ENCODE data around the gene CDV3. TPM values are rescaled to one million over a fixed set of nuclear protein-coding genes. Genes with fewer than 3 reads are reported as not detected.

The CDV3 gene
- total and polyA plus RNA-seq, 9 of the 15 experiments (the other 6 are each of a cell fraction or from before 2014, with no cell fraction given): 72.3 to 273 (median 116) TPM

DNA sequence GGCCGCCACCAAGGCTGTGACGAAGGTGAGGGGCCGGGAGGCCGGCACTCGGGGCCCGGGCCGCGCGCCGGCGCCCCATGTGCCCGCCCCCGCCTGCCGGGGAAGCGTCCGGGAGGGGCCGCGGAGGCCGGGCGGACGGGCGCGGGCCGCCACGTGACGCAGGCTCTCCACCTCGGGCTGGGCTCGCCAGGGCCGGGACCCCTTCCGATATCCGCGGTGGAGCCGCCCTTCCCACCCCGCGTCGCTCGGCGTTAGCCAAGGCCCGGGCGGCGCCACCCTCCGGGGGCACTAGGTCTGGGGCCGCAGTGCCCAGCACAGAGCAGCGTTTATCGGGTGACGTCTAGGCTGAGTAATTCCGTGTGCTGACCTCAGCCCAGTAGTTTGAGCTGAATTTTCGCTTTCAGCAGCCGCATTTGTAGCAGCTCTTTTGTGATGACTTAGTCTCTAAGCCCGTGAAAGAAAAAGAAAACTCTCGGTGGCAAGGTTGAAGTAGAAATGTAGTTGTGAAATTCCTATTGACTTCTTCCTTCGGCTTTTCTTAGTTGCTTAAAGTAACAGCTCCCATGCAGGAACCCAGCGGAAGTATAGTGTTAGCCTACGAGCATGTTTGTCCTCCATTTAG, 885 bp downstream of the CDV3 start (continued):
- peak; percentile 54; the same call in 1 of the 2 replicates for TF ChIP-seq JUND (IDR thresholded peaks at IDR 0.05; ENCODE audit: borderline replicate concordance, low read depth, low read length)
- no peak; the same call in 1 of the 3 replicates for TF ChIP-seq JUND (tag; IDR thresholded peaks at IDR 0.05; ENCODE audit: borderline replicate concordance, low read depth, low read length)
- TF ChIP-seq, protein P1, sequence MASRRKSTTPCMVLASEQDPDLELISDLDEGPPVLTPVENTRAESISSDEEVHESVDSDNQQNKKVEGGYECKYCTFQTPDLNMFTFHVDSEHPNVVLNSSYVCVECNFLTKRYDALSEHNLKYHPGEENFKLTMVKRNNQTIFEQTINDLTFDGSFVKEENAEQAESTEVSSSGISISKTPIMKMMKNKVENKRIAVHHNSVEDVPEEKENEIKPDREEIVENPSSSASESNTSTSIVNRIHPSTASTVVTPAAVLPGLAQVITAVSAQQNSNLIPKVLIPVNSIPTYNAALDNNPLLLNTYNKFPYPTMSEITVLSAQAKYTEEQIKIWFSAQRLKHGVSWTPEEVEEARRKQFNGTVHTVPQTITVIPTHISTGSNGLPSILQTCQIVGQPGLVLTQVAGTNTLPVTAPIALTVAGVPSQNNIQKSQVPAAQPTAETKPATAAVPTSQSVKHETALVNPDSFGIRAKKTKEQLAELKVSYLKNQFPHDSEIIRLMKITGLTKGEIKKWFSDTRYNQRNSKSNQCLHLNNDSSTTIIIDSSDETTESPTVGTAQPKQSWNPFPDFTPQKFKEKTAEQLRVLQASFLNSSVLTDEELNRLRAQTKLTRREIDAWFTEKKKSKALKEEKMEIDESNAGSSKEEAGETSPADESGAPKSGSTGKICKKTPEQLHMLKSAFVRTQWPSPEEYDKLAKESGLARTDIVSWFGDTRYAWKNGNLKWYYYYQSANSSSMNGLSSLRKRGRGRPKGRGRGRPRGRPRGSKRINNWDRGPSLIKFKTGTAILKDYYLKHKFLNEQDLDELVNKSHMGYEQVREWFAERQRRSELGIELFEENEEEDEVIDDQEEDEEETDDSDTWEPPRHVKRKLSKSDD (conservative IDR thresholded peaks at IDR 0.05; ENCODE audit: low read length): no peak
- TF ChIP-seq, protein P2, sequence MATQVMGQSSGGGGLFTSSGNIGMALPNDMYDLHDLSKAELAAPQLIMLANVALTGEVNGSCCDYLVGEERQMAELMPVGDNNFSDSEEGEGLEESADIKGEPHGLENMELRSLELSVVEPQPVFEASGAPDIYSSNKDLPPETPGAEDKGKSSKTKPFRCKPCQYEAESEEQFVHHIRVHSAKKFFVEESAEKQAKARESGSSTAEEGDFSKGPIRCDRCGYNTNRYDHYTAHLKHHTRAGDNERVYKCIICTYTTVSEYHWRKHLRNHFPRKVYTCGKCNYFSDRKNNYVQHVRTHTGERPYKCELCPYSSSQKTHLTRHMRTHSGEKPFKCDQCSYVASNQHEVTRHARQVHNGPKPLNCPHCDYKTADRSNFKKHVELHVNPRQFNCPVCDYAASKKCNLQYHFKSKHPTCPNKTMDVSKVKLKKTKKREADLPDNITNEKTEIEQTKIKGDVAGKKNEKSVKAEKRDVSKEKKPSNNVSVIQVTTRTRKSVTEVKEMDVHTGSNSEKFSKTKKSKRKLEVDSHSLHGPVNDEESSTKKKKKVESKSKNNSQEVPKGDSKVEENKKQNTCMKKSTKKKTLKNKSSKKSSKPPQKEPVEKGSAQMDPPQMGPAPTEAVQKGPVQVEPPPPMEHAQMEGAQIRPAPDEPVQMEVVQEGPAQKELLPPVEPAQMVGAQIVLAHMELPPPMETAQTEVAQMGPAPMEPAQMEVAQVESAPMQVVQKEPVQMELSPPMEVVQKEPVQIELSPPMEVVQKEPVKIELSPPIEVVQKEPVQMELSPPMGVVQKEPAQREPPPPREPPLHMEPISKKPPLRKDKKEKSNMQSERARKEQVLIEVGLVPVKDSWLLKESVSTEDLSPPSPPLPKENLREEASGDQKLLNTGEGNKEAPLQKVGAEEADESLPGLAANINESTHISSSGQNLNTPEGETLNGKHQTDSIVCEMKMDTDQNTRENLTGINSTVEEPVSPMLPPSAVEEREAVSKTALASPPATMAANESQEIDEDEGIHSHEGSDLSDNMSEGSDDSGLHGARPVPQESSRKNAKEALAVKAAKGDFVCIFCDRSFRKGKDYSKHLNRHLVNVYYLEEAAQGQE (IDR thresholded peaks at IDR 0.05; ENCODE audit: borderline replicate concordance): peak; percentile 33
- TF ChIP-seq, protein P2 (CRISPR knock-in tag; IDR thresholded peaks at IDR 0.05; ENCODE audit: low read depth): no peak
- no peak for TF ChIP-seq ZNF175 (CRISPR knock-in tag; IDR thresholded peaks at IDR 0.05; ENCODE audit: low read depth)
- TF ChIP-seq, protein P3, sequence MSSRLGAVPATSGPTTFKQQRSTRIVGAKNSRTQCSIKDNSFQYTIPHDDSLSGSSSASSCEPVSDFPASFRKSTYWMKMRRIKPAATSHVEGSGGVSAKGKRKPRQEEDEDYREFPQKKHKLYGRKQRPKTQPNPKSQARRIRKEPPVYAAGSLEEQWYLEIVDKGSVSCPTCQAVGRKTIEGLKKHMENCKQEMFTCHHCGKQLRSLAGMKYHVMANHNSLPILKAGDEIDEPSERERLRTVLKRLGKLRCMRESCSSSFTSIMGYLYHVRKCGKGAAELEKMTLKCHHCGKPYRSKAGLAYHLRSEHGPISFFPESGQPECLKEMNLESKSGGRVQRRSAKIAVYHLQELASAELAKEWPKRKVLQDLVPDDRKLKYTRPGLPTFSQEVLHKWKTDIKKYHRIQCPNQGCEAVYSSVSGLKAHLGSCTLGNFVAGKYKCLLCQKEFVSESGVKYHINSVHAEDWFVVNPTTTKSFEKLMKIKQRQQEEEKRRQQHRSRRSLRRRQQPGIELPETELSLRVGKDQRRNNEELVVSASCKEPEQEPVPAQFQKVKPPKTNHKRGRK (tag; IDR thresholded peaks at IDR 0.05): no peak
- no peak for TF ChIP-seq ZC3H8 (IDR thresholded peaks at IDR 0.05)
- TF ChIP-seq, protein P4, sequence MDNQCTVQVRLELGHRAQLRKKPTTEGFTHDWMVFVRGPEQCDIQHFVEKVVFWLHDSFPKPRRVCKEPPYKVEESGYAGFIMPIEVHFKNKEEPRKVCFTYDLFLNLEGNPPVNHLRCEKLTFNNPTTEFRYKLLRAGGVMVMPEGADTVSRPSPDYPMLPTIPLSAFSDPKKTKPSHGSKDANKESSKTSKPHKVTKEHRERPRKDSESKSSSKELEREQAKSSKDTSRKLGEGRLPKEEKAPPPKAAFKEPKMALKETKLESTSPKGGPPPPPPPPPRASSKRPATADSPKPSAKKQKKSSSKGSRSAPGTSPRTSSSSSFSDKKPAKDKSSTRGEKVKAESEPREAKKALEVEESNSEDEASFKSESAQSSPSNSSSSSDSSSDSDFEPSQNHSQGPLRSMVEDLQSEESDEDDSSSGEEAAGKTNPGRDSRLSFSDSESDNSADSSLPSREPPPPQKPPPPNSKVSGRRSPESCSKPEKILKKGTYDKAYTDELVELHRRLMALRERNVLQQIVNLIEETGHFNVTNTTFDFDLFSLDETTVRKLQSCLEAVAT (IDR thresholded peaks at IDR 0.05): no peak
- TF ChIP-seq EP400 (IDR thresholded peaks at IDR 0.05): peak; percentile 28; the same call in 1 of the 2 replicates
- TF ChIP-seq CBFB (CRISPR knock-in tag; IDR thresholded peaks at IDR 0.05): no peak
- no peak for TF ChIP-seq PRMT5 (CRISPR knock-in tag; IDR thresholded peaks at IDR 0.05)
- 0 out of 2 replicates have a peak, but pooled peaks have one; percentile 21 for TF ChIP-seq CREB1 (IDR thresholded peaks at IDR 0.05)
- no peak for TF ChIP-seq CREB1 (CRISPR knock-in tag; IDR thresholded peaks at IDR 0.05)
